NCI-H2196 treated with DMSO at 0.1 percent for 48 hours (cell line): ENCODE measurements around the gene KCNIP3.
"Not testable (repeated sequence)": the region's sequence is repeated elsewhere in the genome, so short reads cannot be mapped to it uniquely, and the experiment has no call there.

Source experiments
- DNase-seq: peaks from one replicate; lab custom pipeline; 2025; ENCODE audit not compliant: unreplicated experiment; lab: John Stamatoyannopoulos, UW

The KCNIP3 gene

GRCh38 chr2:95346738-95347671 is 49.9 kb downstream of the KCNIP3 start:
- no peak for DNase-seq

GRCh38 chr2:95347681-95348608 is 50.8 kb downstream of the KCNIP3 start:
- no peak for DNase-seq

GRCh38 chr2:95348609-95349567 is 51.7 kb downstream of the KCNIP3 start:
- no peak for DNase-seq

DNA sequence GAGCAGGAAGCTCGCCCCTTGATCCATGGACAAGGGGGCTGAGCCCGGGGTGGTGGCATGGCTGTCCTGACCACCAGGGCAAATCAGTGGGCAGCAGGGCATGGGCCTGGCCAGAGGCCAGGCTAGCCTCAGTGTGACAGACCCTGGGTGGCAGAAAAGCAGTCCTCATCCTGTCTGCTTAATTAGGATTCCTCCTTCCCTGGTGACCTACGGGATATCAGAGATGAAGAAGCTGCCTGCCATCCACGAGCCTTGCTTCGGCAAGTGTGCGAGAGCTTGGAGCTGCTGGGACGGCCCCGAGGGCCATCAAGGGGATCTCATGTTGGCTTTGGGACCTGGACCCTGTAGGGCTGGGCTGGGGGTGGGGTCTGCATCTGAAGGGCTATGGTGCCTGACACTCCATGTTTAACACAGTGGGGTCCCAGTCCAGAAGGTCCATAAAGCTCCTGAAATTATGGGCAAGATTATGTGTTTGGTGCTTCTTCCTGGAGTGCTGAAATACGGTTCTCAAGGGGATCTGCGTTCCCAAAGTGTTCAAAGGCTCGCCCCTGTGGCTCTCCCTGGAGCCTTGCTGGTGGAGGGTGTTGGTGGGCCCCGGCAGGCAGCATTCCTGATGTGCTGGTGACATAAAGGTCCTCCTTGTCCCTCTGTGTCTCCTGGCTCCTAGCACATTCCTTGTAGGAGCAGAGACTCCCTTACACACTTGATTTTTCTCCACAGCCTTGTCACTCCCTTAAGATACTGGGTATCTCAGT is 52.6 kb downstream of the KCNIP3 start:
- DNase-seq: no peak

- DNase-seq: no peak
These were observed 53.2 kb downstream of the KCNIP3 start for GRCh38 chr2:95350368-95350767.

DNA sequence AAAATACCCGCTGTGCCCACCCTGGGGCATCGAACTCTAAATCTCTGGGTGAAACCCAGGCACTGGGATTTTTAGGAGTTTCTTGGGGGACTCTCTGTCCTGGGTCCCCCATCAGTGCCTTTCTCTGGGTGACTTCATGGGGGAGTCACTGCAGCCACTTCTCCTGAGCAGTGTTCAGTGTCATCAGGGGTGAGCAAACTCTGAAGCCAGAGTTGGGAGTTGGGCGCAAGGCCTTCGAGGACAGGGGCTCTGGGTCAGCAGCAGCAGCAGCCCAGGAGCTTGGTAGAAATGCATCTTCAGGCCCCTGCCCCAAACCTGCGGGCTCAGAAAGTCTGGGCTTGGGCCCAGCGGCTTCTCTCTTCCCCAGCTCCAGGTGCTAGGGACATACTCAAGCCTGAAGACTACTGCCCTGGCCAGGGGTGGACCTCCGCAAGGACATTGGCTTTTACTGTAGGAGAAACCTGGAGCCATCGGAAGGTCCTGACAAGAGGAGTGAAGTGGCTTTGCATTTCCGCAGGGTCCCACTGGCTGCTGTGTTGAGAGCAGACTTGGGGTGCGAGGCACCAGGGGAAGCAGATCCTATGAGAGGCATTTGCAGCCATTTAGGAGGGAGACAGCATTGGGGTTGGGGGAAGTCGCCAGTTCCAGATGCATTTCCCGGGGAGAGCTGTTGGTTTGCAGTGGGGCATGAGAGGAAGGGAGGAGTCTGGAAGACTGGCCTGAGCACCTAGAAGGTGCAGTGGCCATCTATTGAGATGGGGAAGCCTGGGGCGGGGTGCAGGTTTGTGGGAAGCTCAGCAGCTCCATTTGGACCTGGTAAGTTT is 53.8 kb downstream of the KCNIP3 start:
- DNase-seq: no peak

- no peak for DNase-seq
These were observed 54.4 kb downstream of the KCNIP3 start for GRCh38 chr2:95351598-95351915.

DNA sequence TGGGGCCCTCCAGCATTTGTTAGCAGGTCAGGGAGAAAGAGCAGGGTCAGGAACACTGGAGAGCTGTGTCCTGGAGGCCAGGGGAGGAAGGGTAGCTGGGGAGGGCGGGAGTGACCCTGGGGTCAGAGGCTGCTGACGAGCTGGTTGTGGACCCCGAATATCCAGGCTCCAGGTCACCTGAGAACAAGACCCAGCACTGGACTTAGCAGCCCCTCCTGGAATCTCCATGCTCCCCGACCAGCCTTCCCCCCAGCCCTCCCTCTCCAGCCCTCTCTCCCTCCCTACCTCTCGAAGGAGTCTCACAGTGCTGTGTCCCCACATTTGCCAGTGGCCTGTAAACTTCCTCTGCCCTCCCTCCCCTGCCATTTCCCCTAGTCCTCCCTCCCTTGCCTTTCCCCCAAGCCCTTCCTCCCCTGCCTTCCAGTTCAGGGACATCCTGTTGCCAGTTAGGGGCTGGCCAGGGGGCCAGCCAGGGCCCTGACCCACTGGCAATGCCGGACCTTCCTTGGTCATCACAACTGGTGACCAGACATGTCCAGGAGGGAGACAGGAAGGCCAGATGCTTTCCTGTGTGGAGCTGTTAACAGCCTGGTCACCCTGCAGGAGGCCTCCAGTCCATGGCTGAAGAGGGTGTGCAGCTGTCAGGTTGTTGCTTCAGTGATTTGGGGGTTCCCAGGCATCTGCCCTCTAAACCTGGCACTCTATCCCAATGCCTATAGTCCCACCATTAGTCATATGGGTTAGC is 55.3 kb downstream of the KCNIP3 start:
- DNase-seq: no peak

DNA sequence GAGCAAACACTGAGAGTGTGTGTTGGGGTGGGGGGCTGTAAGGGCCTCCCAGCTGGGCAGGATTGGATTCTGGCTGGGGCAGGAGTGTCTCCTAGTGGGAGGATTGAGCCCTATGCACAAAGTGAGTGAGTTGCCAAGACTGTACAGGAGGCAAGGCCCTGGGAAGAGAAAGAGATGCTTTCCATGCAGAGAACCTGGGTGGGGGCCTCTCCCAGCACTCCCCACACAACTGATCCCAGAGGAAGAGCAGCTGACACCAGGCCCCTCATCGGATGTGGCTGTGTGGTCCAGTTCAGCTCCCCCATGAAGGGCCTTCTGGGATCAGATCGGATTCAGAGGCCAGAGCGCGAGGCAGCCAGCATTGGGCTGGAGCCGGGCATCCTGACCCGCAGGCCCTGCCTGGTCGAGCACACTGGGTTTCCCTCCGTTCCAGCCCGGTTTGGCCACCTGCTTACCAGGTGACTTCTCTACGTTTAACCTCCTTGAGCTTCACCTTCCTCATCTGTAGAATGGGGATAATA is 56.0 kb downstream of the KCNIP3 start:
- no peak for DNase-seq

GRCh38 chr2:95353613-95354468 is 56.7 kb downstream of the KCNIP3 start:
- DNase-seq: no peak

DNA sequence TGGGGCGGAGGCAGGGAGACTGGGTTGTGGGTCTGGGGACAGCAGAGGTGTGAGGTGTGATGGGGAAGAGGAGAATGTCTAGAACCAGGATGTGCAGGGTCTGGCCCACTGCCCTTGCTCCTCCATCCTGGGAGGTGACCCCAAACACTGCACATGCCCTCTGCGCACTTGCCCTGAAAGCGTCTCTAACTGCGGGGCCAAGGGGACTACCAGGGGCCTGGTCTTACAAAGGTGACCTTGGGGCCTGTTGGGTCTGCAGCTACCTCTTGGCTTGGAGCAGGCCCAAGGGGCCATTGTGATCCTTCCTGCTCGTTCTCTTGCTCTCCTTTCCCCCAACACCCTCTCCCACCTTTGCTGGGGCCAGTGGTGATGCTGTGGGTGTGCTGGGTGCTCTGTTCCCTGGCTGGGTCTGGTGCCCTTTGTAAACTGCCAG is 57.3 kb downstream of the KCNIP3 start:
- no peak for DNase-seq

DNA sequence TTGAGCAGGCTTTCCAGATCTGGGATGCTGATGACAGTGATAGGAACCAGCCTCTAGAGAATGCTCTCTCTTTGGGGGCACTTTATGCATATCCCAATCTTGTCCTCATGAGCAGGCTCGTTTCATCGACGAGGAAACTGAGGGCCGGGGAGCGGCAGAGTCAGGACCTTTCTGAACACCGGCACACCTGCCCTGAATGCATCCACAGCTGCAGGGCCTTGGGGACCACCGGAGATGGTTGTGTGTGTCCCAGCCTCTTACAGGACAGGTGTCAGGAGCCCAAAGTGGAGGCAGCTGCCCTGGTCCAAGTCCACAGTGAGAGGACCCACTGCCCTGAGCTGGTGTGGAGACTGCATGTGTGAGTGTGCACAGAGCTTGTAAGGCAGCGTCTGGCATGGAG is 57.8 kb downstream of the KCNIP3 start:
- DNase-seq: no peak

DNA sequence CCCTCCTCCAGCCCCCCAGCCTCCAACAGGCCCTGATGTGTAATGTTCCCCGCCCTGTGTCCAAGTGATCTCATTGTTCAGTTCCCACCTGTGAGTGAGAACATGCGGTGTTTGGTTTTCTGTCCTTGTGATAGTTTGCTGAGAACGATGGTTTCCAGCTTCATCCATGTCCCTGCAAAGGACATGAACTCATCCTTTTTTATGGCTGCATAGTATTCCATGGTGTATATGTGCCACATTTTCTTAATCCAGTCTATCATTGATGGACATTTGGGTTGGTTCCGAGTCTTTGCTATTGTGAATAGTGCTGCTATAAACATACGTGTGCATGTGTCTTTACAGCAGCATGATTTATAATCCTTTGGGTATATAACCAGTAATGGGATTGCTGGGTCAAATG is 58.3 kb downstream of the KCNIP3 start:
- DNase-seq: not testable (repeated sequence)

DNA sequence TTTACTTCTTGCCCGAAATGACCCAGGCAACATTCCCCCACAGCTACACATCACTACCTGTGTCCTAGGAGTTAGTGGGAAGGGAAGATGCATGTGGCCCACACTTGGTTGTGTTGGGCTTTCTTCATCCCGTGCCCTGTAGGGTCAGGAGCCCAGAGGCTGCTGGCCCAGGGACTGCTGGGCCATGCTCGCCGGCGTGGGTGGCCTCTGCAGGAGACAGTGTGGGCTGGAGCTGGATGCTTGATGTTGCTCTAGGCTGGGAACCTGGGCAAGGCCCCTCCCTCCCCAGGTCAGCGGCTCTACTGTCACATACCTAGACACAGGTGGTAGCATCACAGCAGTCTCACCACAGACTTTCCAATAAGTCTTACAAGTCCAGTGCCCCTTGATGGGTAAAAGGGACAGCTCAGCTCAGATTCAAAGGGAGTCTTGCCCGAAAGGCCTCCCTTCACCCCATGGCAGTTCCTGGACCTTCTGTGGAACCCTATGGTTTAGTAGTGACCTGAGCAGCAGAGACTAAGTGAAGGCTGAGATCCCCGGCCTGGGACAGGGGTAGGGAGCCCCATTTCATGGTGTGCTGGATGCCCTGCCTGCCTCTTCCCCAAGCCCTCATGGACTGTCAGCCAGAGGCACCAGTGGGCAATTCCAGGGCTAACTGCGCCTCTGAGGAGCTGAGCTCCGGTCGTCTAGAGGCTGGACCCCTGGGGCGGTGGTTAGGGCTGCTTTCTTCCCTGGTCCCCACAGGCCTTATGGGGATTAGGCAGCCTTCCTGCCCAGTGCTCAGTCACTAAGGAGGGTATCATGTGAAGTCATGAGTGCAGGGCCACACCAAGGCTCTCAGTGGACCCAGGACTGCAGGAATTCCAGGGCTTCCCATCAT is 59.9 kb downstream of the KCNIP3 start:
- DNase-seq: no peak

DNA sequence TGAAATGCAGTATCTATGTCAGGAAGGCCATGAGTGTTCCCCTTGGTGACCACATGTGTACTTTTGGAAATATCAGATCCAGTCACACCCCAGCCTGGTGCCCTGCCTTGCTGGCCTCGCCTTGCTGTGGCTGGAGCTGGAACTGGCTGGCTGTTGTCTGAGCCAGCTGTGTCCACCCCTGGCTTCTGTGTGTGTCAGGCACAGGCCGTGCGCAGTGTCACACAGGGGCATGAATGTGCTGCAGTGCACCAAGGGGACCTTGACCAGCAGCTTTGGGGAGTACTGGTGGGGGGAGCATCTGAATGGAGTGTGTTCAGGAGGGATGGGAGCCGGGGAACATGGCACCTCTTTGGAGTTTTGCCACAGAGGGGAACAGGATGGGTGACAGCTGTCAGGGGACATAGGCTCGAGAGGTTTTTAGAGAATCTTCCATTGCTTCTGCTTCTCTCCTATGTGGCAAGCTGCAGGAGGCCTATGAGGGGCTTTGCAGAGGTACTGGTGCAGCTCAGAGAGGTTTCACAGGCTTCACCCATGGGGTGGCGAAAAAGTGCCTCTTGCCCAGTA is 60.7 kb downstream of the KCNIP3 start:
- no peak for DNase-seq

DNA sequence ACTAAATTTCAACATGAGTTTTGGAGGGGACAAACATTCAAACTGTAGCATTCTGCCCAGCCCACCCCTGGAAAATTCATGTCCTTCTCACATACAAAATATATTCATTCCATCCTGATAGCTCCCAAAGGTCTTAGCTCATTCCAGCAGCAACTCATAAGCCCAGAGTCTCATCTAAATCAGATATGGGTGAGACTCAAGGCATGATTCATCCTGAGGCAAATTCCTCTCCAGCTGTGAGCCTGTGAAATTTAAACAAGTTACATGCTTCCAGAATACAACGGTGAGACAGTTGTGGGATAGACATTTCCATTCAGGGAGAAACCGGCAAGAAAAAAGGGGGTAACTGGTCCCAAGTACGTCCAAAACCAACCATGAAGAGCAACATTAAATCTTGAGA is 61.9 kb downstream of the KCNIP3 start:
- no peak for DNase-seq
